ENCODE data around the gene HIPK2. TPM values are rescaled to one million over a fixed set of nuclear protein-coding genes. Genes with fewer than 3 reads are reported as not detected.

The HIPK2 gene
- total RNA-seq, 1 experiment from 2014 or later: 64.3 TPM

DNA sequence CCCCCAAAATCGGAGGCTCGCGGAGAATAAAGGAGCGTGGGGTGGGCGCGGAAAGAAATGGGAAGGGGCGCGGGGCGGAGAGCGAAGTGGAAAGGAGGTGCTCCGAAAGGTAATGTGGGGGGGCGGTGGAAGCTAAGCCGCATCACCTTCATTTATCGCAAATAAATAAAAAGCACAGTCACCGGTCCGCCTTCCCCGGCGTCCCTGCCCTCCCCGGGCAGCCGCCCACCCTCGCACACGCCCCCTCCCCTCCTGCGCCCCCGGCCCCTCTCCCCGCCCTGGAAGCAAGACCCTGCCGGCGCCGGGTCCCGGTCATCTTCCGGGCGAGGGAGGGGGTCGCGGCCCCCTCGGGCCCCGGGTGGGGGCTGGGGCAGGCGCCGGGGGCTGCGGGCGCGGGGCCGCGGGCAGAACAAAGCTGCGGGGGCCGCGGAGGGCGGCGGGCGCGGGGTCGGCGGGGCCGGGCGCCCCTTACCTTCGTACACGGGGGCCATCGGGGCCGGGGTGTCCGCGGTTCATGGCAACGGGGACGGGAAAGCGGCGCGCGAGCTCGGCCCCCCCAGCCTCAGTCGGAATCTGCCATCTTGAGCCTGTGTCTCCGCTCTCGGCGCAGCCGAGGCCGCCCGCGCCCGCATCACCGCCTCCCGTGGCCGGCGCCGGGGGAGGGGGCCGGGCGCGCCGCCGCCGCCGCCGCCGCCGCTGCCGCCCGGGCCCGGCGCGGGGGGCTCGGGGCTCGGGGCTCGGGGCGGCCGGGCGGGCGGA, 486 bp downstream of the HIPK2 start:
- intact Hi-C loops (cut with micrococcal nuclease): loop anchor here (5.0 to 10.0 kb wide), 2 partner anchors 110 to 273 kb away; no protein-coding TSS in a partner anchor
- ChIA-PET CTCF (interaction anchor here (0.6 to 1.9 kb wide), 3 partner anchors 63 to 131 kb away, joined by 3 to 6 read pairs (median 4); no protein-coding TSS in a partner anchor), POLR2A (interaction anchor here (0.7 to 1.9 kb wide), 5 partner anchors 45 to 154 kb away, joined by 3 to 18 read pairs (median 3); no protein-coding TSS in a partner anchor)
- peak overlapping the region; percentile 98 for H3K27ac Mint-ChIP-seq (ENCODE audit: low read depth, unreplicated experiment)
- peak; percentile 26 for DNase-seq (ENCODE audit: unreplicated experiment)
- BruUV-seq (replicated peaks): no TSS peak
- H3K4me1 Mint-ChIP-seq (ENCODE audit: insufficient read depth, unreplicated experiment): peaks cover 42% of the 10 kb centered on the region
- peaks cover 22% of the 10 kb centered on the region for H3K36me3 Mint-ChIP-seq (ENCODE audit: insufficient read depth, unreplicated experiment)
- TF ChIP-seq, protein P1, sequence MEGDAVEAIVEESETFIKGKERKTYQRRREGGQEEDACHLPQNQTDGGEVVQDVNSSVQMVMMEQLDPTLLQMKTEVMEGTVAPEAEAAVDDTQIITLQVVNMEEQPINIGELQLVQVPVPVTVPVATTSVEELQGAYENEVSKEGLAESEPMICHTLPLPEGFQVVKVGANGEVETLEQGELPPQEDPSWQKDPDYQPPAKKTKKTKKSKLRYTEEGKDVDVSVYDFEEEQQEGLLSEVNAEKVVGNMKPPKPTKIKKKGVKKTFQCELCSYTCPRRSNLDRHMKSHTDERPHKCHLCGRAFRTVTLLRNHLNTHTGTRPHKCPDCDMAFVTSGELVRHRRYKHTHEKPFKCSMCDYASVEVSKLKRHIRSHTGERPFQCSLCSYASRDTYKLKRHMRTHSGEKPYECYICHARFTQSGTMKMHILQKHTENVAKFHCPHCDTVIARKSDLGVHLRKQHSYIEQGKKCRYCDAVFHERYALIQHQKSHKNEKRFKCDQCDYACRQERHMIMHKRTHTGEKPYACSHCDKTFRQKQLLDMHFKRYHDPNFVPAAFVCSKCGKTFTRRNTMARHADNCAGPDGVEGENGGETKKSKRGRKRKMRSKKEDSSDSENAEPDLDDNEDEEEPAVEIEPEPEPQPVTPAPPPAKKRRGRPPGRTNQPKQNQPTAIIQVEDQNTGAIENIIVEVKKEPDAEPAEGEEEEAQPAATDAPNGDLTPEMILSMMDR (IDR thresholded peaks at IDR 0.05; ENCODE audit: unreplicated experiment): no peak
- H3K27me3 Mint-ChIP-seq (ENCODE audit: insufficient read depth, unreplicated experiment): no peaks in the 10 kb centered on the region
- H3K9me3 Mint-ChIP-seq (ENCODE audit: unreplicated experiment): no peaks in the 10 kb centered on the region
- H3K4me3 Mint-ChIP-seq (ENCODE audit: unreplicated experiment): peak overlapping the region; percentile 96

DNA sequence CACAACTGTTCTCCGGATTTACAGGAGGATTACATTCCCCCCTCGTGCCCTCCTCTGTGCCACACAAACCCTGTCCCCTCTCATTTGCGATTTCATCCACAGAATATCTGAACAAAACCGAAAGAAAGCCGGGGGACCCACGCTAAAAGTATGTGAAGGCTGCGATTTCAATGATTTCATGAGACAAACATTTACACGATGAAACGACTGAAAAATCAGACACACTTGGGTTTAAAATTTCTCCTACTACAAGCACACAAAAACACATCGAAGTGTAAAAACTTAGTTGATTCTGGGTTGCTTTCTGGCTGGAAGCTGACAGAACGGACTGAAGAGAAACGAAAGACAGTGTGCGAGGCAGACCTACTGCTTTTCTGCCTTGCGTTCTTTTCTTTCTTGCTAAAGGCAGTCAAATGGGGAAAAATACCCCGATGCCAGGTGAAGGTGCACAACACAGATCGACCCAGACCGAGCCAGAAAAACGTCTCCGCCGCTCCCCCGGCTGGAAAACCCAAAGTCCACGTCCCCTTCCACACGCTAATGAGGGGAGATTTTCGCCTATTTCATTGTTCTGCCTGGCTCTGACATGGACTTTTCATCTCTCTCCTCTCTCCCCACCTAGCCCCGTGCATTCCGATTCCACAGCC, 1.2 kb downstream of the HIPK2 start:
- ChIA-PET CTCF (interaction anchor here (0.6 to 1.9 kb wide), 3 partner anchors 62 to 130 kb away, joined by 3 to 6 read pairs (median 4); no protein-coding TSS in a partner anchor), POLR2A (interaction anchor here (0.7 to 1.9 kb wide), 5 partner anchors 45 to 153 kb away, joined by 3 to 18 read pairs (median 3); no protein-coding TSS in a partner anchor)
- Mint-ChIP-seq H3K9me3 (ENCODE audit: unreplicated experiment) (no peaks in the 10 kb centered on the region), H3K36me3 (ENCODE audit: insufficient read depth, unreplicated experiment) (peaks cover 27% of the 10 kb centered on the region), H3K4me3 (ENCODE audit: unreplicated experiment) (peak overlapping the region; percentile 96), H3K4me1 (ENCODE audit: insufficient read depth, unreplicated experiment) (peaks cover 49% of the 10 kb centered on the region), H3K27me3 (ENCODE audit: insufficient read depth, unreplicated experiment) (no peaks in the 10 kb centered on the region), H3K27ac (ENCODE audit: low read depth, unreplicated experiment) (peak overlapping the region; percentile 98)
- peak; percentile 42 for DNase-seq (ENCODE audit: unreplicated experiment)
- BruUV-seq (replicated peaks): TSS peak; percentile 45
- TF ChIP-seq, protein P1 (IDR thresholded peaks at IDR 0.05; ENCODE audit: unreplicated experiment): no peak
- intact Hi-C loops (cut with micrococcal nuclease): loop anchor here (1.0 to 10.0 kb wide), 6 partner anchors 111 to 272 kb away; no protein-coding TSS in a partner anchor

DNA sequence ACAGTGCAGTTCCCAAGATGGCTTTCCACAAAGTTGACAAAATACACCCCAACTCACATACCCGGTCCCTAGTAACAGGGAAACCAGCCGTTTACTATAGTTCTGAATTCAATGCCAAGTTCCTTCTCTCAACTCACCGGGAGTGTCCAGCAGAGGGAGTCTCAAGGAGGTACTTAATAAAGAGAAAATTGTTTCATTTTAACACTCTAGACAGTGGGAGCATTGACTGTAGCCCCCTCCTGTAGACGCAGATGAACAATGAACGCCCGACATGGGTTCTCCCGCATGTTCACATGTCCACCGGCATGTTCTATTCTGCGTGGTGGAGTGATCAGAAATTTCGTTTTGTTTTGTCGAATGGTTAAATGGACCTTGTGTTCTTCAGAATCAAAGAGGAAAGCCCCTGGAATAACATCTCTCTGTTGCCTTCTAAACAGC, 1.9 kb downstream of the HIPK2 start:
- TF ChIP-seq, protein P1 (IDR thresholded peaks at IDR 0.05; ENCODE audit: unreplicated experiment): peak; percentile 73
- peak; percentile 83 for DNase-seq (ENCODE audit: unreplicated experiment)
- Mint-ChIP-seq H3K27ac (ENCODE audit: low read depth, unreplicated experiment) (peak overlapping the region; percentile 98), H3K9me3 (ENCODE audit: unreplicated experiment) (no peaks in the 10 kb centered on the region), H3K36me3 (ENCODE audit: insufficient read depth, unreplicated experiment) (peaks cover 28% of the 10 kb centered on the region), H3K4me3 (ENCODE audit: unreplicated experiment) (peak overlapping the region; percentile 96), H3K4me1 (ENCODE audit: insufficient read depth, unreplicated experiment) (peaks cover 56% of the 10 kb centered on the region), H3K27me3 (ENCODE audit: insufficient read depth, unreplicated experiment) (no peaks in the 10 kb centered on the region)
- BruUV-seq (replicated peaks): no TSS peak
- ChIA-PET POLR2A (interaction anchor here (6.7 kb wide), 1 partner anchor 43 kb away, joined by 72 read pairs; no protein-coding TSS in a partner anchor), CTCF (no interaction called here)
- intact Hi-C loops (cut with micrococcal nuclease): loop anchor here (1.0 to 10.0 kb wide), 8 partner anchors 53 to 271 kb away; no protein-coding TSS in a partner anchor
